HEK293T (cell line): Measurements from ENCODE around the gene EIF4E2.

Source experiments
- ARNT ChIP-seq: fragments of 450-650 bp; IDR thresholded peaks from 2 replicates; pipeline ENCODE4 v1.6.1; 2017; ENCODE audit warnings: mild to moderate bottlenecking
- BHLHE40 ChIP-seq: fragments of 450-650 bp; IDR thresholded peaks from 2 replicates; pipeline ENCODE4 v1.6.1; 2016; ENCODE audit warnings: mild to moderate bottlenecking, moderate library complexity, borderline replicate concordance
- ELF4 ChIP-seq: fragments of 450-650 bp; IDR thresholded peaks from 2 replicates; pipeline ENCODE4 v1.6.1; 2017; ENCODE audit warnings: antibody characterized with exemption
- FOXA1 ChIP-seq: fragments of 450-650 bp; IDR thresholded peaks from 2 replicates; pipeline ENCODE4 v1.6.1; 2016; ENCODE audit warnings: mild to moderate bottlenecking
- FOXK2 ChIP-seq: fragments of 450-650 bp; IDR thresholded peaks from 2 replicates; pipeline ENCODE4 v1.6.1; 2016; ENCODE audit warnings: mild to moderate bottlenecking
- FOXM1 ChIP-seq: fragments of 450-650 bp; IDR thresholded peaks from 2 replicates; pipeline ENCODE4 v1.6.1; 2017; ENCODE audit warnings: mild to moderate bottlenecking, borderline replicate concordance
- HDGF ChIP-seq: fragments of 450-650 bp; IDR thresholded peaks from 2 replicates; pipeline ENCODE4 v1.6.1; 2017; ENCODE audit warnings: antibody characterized with exemption, borderline replicate concordance
- L3MBTL2 ChIP-seq: fragments of 450-650 bp; conservative IDR thresholded peaks from 2 replicates; pipeline ENCODE4 v1.6.1; 2016; ENCODE audit warnings: mild to moderate bottlenecking
- LEF1 ChIP-seq: fragments of 450-650 bp; IDR thresholded peaks from 2 replicates; pipeline ENCODE4 v1.6.1; 2017; ENCODE audit warnings: mild to moderate bottlenecking, borderline replicate concordance
- NFRKB ChIP-seq: fragments of 450-650 bp; IDR thresholded peaks from 2 replicates; pipeline ENCODE4 v1.6.1; 2016; ENCODE audit warnings: mild to moderate bottlenecking, moderate library complexity
- SP1 ChIP-seq: fragments of 450-650 bp; IDR thresholded peaks from 2 replicates; pipeline ENCODE4 v1.6.1; 2017
- SUZ12 ChIP-seq: fragments of 450-650 bp; IDR thresholded peaks from 2 replicates; pipeline ENCODE4 v1.6.1; 2016; ENCODE audit warnings: mild to moderate bottlenecking

DNA sequence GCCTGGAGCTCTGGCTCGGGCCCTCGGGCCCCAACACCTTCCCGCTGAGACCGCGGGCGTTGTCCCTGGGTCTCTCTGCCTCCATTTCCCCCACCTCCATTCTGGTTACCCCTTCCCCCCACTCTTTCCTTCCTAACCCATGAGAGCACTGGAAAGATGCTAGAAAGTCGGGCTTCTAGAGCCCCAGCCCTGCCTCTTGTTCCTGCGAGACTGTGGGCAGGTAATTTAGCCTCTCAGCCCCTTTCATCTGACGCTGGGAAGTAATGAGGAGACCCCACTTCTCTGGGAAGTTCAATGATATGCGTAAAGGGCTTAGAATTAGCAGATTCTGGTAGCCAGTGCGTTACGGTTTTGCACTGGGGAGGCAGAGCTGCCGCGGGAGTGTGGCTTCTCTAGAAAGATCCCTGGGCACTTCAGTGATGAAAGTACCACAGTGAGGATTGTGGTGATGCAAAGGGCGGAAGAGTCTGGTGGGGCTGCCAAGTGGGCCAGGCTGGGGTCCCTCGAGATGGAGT, 46.6 kb upstream of the EIF4E2 start:
- TF ChIP-seq ARNT (no peak), SP1 (no peak), LEF1 (no peak), HDGF (no peak), NFRKB (no peak), ELF4 (no peak), SUZ12 (no peak), BHLHE40 (no peak), FOXM1 (no peak), L3MBTL2 (no peak), FOXK2 (no peak), FOXA1 (no peak)
